ENCODE measurements around the gene ENPP7.

The ENPP7 gene

DNA sequence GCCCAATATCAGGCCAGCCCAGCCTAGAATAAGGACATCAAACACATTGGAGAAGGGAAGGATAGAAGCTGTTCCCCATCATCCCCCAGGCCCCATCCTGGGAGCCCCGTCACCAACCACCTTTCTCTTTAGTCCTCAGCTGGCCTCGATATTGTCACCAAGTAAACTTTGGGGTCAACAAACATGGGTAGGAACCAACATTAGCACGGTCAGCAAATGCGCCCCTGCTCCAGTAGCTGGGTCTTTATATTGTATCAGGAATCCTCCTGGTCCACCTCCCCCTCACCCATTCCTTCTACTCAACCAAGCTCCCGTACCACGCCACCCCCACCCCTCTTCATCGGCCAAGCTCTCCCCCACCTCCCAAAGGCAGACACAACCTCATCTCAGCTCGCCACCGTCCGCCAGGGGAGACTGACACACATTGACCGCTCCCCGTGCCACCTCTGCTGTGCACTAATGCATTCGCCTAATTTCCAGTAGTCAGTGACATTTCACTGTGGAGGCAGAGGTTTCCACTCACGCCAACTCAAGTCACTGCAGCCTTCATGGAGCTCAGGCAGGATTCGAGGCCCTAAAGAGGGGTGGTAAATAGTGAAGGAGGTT, 26.5 kb downstream of the ENPP7 start:
- DNase-seq (ENCODE audit: low read depth in 2 of 2): no peak
- no peak overlapping the region for H3K4me3 ChIP-seq (replicated peaks in 1 of 2; ENCODE audit: low read depth in 2 of 2, low read length in 2 of 2)
- TF ChIP-seq, protein P1, sequence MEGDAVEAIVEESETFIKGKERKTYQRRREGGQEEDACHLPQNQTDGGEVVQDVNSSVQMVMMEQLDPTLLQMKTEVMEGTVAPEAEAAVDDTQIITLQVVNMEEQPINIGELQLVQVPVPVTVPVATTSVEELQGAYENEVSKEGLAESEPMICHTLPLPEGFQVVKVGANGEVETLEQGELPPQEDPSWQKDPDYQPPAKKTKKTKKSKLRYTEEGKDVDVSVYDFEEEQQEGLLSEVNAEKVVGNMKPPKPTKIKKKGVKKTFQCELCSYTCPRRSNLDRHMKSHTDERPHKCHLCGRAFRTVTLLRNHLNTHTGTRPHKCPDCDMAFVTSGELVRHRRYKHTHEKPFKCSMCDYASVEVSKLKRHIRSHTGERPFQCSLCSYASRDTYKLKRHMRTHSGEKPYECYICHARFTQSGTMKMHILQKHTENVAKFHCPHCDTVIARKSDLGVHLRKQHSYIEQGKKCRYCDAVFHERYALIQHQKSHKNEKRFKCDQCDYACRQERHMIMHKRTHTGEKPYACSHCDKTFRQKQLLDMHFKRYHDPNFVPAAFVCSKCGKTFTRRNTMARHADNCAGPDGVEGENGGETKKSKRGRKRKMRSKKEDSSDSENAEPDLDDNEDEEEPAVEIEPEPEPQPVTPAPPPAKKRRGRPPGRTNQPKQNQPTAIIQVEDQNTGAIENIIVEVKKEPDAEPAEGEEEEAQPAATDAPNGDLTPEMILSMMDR (IDR thresholded peaks at IDR 0.05; ENCODE audit: low read depth, low read length): no peak

DNA sequence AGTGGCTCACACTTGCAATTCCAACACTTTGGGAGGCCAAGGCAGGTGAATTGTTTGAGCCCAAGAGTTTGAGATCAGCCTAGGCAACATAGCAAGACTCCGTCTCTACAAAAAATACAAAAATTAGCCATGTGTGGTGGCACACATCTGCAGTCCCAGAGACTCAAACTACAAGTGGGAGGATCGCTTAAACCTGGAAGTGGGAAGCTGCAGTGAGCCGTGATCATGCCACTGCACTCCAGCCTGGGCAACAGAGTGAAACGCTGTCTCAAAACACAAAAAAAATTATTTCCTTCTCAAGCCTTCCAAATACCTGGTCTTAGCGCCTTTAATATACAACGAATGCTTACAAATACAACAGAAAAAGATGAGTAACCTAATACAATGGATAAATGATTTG, 27.5 kb downstream of the ENPP7 start:
- DNase-seq (ENCODE audit: low read depth in 2 of 2): no peak
- TF ChIP-seq, protein P1 (IDR thresholded peaks at IDR 0.05; ENCODE audit: low read depth, low read length): no peak
- H3K4me3 ChIP-seq (replicated peaks in 1 of 2; ENCODE audit: low read depth in 2 of 2, low read length in 2 of 2): no peak overlapping the region

DNA sequence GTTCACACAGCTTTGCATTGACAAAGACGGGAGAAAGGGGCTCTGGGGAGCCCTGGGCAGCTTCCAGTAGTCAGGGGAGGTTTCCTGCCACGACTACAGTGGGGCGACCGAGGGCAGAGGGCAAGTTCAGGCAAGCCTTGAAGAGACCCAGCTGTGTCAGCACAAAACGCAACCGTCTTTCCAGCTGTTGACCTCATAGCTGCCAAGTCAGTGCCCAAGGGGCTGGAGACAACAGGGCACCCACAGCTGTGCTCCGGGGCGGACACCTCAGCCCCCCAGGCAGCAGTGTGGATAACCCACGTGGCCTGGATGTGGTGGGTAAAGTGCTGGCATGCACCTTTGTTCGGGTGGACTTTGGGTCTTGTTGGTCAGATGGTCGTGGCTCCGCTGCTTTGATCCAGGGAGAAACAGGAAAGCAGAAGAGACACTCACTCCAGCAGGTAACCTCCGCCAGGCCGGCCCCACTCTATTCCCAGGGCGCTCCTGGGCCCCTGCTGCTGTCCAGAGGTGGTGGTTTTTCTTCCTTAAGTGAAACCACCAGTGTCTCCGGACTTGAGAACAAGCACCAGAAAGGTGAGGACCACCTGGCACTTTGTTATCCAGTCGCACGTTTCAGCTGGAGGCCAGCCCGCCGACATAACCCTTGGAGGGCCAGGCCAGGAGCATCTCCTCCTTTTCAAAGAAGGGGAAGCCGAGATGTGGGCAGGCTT, 29.6 kb downstream of the ENPP7 start:
- H3K4me3 ChIP-seq (replicated peaks in 1 of 2; ENCODE audit: low read depth in 2 of 2, low read length in 2 of 2): no peak overlapping the region
- TF ChIP-seq, protein P1 (IDR thresholded peaks at IDR 0.05; ENCODE audit: low read depth, low read length): no peak
- DNase-seq (ENCODE audit: low read depth in 2 of 2): no peak

DNA sequence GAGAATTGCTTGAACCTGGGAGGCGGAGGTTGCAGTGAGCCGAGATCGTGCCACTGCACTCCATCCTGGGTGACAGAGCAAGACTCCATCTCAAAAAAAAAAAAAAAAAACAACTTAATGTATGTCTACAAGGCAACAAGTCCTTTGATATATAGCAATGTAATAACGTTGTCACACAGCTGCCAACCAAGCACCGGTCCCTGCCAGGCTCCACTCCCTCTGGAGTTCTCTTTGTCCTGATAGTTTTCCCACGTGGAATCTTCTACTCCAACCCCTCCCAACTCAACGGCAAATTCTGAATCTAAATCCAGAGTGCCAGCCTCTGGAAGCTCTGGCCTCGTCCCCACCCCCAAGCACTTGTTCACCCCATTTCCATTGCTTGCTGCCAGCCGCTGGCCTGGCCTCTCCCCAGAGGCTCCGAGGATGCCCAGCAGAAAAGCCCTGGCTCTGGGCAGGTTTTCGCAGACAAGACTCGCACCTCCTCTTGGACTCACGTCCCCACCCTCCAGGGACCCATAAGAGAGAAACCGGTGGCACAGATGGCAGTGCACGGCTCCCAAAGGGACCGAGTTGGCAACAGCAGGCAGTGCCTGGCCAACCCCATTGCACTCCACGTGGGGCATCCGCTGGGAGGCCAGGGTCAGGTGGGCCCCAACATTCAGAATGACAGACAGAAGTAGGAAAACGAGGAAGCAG, 31.3 kb downstream of the ENPP7 start:
- TF ChIP-seq, protein P1 (IDR thresholded peaks at IDR 0.05; ENCODE audit: low read depth, low read length): no peak
- DNase-seq (ENCODE audit: low read depth in 2 of 2): no peak
- H3K4me3 ChIP-seq (replicated peaks in 1 of 2; ENCODE audit: low read depth in 2 of 2, low read length in 2 of 2): no peak overlapping the region

DNA sequence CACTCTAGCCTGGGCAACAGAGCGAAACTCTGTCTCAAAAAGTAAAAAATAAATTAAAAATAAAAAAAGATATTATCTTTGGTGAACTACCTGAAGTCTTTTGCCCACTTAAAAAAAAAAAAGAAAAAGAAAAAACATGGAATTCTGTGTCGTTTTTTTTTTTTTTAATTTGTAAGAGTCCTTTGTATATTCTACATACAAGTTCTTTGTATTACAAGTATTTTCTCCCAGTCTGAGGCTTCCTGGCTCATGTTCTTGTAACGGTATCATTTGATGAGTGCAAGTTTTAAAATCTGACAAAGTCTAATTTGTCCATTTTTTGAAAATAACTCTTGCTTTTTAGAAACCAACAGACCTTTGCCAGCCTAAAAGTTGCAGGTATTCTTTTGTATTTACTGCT, 35.0 kb downstream of the ENPP7 start:
- no peak for DNase-seq (ENCODE audit: low read depth in 2 of 2)

DNA sequence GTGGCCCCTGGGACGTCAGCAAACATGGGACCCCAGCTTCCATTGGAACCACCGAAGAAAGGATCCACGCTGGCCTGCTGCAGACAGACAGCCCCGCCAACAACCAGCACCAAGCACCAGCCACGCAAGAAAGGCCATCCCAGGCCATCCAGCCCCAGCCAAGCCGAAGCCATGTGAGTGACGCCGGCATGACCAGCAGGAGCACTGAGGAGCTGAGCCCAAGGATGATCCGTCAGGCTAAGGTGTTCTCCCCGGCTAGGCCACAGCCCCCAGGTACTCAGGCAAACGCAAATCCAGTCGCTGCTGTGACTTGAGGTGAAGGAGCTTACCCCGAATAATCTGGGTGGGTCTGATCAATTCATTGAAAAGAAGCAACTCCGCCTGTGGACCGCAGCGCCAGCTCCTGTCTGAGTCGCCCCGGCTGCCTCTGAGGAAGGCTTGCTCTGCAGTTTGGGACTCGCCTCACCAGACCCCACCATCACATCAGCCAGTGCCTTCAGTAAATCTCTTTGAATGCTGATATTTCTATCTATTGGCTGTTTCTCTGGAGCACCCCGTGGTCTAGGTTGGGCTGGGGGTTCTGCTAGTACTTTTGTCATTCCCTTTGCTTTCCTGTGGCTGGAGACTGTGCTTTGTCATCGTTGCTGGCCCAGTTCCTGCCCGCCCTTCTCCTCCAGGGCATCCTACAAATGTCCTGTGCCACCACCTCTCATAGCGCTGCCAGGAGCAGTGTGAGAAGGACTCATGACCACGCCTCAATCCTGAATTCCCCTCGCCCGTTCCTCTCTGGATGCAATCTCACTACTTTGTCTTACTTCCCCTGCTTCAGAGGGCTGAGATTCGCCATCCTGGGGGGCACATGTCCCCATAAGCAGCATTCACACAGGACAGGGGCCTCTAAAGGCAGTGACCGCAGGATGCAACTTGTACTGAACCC, 39.1 kb downstream of the ENPP7 start:
- TF ChIP-seq, protein P1 (IDR thresholded peaks at IDR 0.05; ENCODE audit: low read depth, low read length): no peak
- H3K4me3 ChIP-seq (replicated peaks in 1 of 2; ENCODE audit: low read depth in 2 of 2, low read length in 2 of 2): no peak overlapping the region
- DNase-seq (ENCODE audit: low read depth in 2 of 2): no peak

More for the DNA sequence above, 35.0 kb downstream of the ENPP7 start:
- H3K4me3 ChIP-seq (replicated peaks in 1 of 2; ENCODE audit: low read depth in 2 of 2, low read length in 2 of 2): no peak overlapping the region
- TF ChIP-seq, protein P1 (IDR thresholded peaks at IDR 0.05; ENCODE audit: low read depth, low read length): no peak
